ENCODE data around the gene GRK5. TPM values are rescaled to one million over a fixed set of nuclear protein-coding genes. Genes with fewer than 3 reads are reported as not detected.

Gene GRK5
- total RNA-seq, 1 experiment from 2014 or later = 0.82 TPM

DNA sequence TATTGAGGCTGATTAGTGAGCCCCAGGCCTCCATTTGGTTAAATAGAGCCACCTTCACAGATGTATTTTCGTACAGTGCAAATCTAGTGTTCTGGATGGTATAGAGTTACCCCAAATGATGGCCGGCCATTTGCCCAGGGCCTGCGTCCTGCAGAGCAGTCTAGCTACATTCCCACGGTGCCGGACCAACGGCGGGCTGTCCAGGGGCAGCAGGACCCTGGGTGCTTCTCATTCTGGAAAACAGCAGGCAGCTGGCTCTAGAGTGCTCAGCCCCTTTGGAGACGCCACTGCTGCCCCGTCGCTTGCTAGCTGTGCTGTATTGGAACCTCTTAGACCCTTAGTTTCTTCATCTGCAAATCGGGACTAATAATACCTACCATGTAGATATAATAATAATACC, 186.1 kb downstream of the GRK5 start:
- BruUV-seq (replicated peaks) = no TSS peak
- no peak overlapping the region for H3K4me3 Mint-ChIP-seq (ENCODE audit: unreplicated experiment)
- intact Hi-C loops (cut with micrococcal nuclease) = no loop called here
- H3K4me1 Mint-ChIP-seq (ENCODE audit: insufficient read depth, unreplicated experiment) = no peaks in the 10 kb centered on the region
- ChIA-PET POLR2A (no interaction called here), CTCF (interaction anchor here (0.9 kb wide), 1 partner anchor 24 kb away, joined by 3 read pairs; no protein-coding TSS in a partner anchor)
- DNase-seq (ENCODE audit: unreplicated experiment) = no peak
- no peaks in the 10 kb centered on the region for H3K9me3 Mint-ChIP-seq (ENCODE audit: unreplicated experiment)
- TF ChIP-seq, protein P1, sequence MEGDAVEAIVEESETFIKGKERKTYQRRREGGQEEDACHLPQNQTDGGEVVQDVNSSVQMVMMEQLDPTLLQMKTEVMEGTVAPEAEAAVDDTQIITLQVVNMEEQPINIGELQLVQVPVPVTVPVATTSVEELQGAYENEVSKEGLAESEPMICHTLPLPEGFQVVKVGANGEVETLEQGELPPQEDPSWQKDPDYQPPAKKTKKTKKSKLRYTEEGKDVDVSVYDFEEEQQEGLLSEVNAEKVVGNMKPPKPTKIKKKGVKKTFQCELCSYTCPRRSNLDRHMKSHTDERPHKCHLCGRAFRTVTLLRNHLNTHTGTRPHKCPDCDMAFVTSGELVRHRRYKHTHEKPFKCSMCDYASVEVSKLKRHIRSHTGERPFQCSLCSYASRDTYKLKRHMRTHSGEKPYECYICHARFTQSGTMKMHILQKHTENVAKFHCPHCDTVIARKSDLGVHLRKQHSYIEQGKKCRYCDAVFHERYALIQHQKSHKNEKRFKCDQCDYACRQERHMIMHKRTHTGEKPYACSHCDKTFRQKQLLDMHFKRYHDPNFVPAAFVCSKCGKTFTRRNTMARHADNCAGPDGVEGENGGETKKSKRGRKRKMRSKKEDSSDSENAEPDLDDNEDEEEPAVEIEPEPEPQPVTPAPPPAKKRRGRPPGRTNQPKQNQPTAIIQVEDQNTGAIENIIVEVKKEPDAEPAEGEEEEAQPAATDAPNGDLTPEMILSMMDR (IDR thresholded peaks at IDR 0.05; ENCODE audit: unreplicated experiment) = no peak
- H3K27ac Mint-ChIP-seq (ENCODE audit: low read depth, unreplicated experiment) = no peak overlapping the region
- H3K36me3 Mint-ChIP-seq (ENCODE audit: insufficient read depth, unreplicated experiment) = peaks cover 6% of the 10 kb centered on the region
- H3K27me3 Mint-ChIP-seq (ENCODE audit: insufficient read depth, unreplicated experiment) = no peaks in the 10 kb centered on the region

DNA sequence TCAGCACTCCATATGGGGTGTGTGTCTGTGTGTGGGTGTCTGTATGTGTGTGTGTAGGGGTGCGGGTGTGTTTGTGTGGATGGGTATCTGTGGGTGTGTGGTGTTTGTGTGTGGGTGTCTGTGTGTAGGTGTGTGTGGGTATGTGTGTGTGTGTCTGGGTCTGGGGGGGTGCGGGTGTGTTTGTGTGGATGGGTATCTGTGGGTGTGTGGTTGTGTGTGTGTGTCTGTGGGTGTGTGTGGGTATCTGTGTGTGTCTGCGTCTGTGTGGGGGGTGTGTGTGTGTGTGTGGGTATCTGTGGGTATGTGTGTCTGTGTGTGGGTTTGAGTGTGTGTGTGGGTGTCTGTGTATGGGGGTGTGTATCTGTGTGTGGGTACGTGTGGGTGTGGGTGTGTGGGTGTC, 186.5 kb downstream of the GRK5 start:
- CTCF ChIA-PET = no interaction called here
- TF ChIP-seq, protein P1 (IDR thresholded peaks at IDR 0.05; ENCODE audit: unreplicated experiment) = no peak
- Mint-ChIP-seq H3K4me1 (ENCODE audit: insufficient read depth, unreplicated experiment) (no peaks in the 10 kb centered on the region), H3K9me3 (ENCODE audit: unreplicated experiment) (no peaks in the 10 kb centered on the region), H3K27me3 (ENCODE audit: insufficient read depth, unreplicated experiment) (no peaks in the 10 kb centered on the region), H3K36me3 (ENCODE audit: insufficient read depth, unreplicated experiment) (peaks cover 6% of the 10 kb centered on the region), H3K27ac (ENCODE audit: low read depth, unreplicated experiment) (no peak overlapping the region), H3K4me3 (ENCODE audit: unreplicated experiment) (no peak overlapping the region)
- intact Hi-C loops (cut with micrococcal nuclease) = no loop called here
- POLR2A ChIA-PET = no interaction called here
- no peak for DNase-seq (ENCODE audit: unreplicated experiment)
- BruUV-seq (replicated peaks) = no TSS peak

DNA sequence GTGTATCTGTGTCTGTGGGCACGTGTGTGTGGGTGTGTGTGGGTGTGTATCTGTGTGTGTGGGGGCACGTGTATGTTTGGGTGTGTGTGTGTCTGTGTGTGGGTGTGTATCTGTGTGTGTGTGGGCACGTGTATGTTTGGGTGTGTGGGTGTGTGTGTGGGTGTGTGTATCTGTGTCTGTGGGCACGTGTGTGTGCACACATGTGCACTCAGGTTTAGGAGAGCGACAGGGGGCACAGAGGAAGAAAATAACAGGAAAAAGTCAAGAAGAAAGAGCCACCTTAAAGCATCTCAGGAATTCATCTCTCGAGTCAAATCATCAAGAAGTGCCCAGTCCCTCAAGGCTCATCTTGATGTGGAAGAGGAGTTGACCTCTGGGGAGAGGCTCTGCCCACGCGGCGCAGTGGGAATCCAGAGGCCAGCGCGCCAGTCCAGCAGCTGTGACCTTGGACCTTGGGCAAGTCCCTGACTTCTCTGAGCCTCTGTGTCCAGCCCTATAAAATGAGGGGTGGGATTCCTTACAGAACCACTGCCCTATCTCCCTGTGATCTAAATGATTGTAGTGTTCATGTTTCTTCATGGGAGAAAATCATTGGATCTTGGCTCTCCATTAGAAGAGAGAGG, 187.4 kb downstream of the GRK5 start:
- ChIA-PET CTCF (no interaction called here), POLR2A (no interaction called here)
- intact Hi-C loops (cut with micrococcal nuclease) = no loop called here
- H3K4me3 Mint-ChIP-seq (ENCODE audit: unreplicated experiment) = no peak overlapping the region
- no TSS peak for BruUV-seq (replicated peaks)
- TF ChIP-seq, protein P1 (IDR thresholded peaks at IDR 0.05; ENCODE audit: unreplicated experiment) = no peak
- H3K4me1 Mint-ChIP-seq (ENCODE audit: insufficient read depth, unreplicated experiment) = no peaks in the 10 kb centered on the region
- H3K9me3 Mint-ChIP-seq (ENCODE audit: unreplicated experiment) = no peaks in the 10 kb centered on the region
- H3K27ac Mint-ChIP-seq (ENCODE audit: low read depth, unreplicated experiment) = no peak overlapping the region
- H3K27me3 Mint-ChIP-seq (ENCODE audit: insufficient read depth, unreplicated experiment) = no peaks in the 10 kb centered on the region
- H3K36me3 Mint-ChIP-seq (ENCODE audit: insufficient read depth, unreplicated experiment) = peaks cover 6% of the 10 kb centered on the region
- DNase-seq (ENCODE audit: unreplicated experiment) = no peak

DNA sequence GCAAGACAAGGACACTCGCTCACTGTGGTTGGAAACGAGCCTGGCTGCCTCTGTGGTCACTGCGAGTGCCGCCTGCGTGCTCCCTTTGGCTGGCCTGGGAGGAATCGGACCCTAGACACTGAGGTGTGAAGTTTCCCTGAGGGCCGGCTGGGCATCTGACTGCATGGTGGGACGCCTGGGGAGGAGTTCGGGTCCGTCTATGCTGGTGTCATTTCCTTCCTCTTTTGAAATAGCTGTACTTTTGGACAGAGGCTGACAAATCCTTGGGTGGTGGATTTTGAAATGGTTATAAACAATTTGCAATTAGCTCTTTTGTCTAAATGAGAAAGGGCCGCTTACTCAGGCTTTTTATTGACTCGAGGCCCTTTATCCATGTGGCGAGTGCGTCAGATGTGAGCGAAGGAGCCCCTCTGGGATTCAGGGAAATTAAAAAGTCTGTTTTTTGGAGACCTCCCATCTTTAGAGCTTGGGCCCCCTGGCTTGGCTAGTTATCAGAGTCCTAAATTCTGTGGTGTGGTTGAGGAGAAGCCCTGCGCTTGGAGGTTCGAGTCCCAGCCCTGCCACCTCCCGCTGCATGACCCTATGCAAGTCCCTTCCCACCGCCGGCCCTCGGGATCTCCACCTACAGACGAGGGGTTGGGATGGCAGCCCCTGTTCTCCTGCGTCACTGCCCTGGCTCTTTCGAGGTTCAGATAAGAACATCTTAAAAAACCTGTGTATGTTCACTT, 188.1 kb downstream of the GRK5 start:
- H3K4me1 Mint-ChIP-seq (ENCODE audit: insufficient read depth, unreplicated experiment) = no peaks in the 10 kb centered on the region
- DNase-seq (ENCODE audit: unreplicated experiment) = no peak
- H3K27me3 Mint-ChIP-seq (ENCODE audit: insufficient read depth, unreplicated experiment) = no peaks in the 10 kb centered on the region
- H3K4me3 Mint-ChIP-seq (ENCODE audit: unreplicated experiment) = no peak overlapping the region
- H3K27ac Mint-ChIP-seq (ENCODE audit: low read depth, unreplicated experiment) = no peak overlapping the region
- no peaks in the 10 kb centered on the region for H3K9me3 Mint-ChIP-seq (ENCODE audit: unreplicated experiment)
- intact Hi-C loops (cut with micrococcal nuclease) = no loop called here
- TF ChIP-seq, protein P1 (IDR thresholded peaks at IDR 0.05; ENCODE audit: unreplicated experiment) = no peak
- POLR2A ChIA-PET = no interaction called here
- CTCF ChIA-PET = no interaction called here
- BruUV-seq (replicated peaks) = no TSS peak
- peaks cover 6% of the 10 kb centered on the region for H3K36me3 Mint-ChIP-seq (ENCODE audit: insufficient read depth, unreplicated experiment)
